HG03460 (cell line): ENCODE data around the gene PKLR.
"Not testable (repeated sequence)": the region's sequence is repeated elsewhere in the genome, so short reads cannot be mapped to it uniquely, and the experiment has no call there.

Experiments used
- ATAC-seq: cut with Tn5 transposase; IDR thresholded peaks from one replicate; pipeline ENCODE4 v1.9.1; 2021; ENCODE audit not compliant: unreplicated experiment

Gene PKLR

GRCh38 chr1:155256058-155256852 lies 45.0 kb downstream of the PKLR start:
- ATAC-seq, result no peak

GRCh38 chr1:155255243-155256007 lies 45.8 kb downstream of the PKLR start, which contains the start of gene ENTREP3:
ENTREP3 (minus strand) TSS chr1:155255483; CDS start chr1:155254877, 606 bp downstream.
- ATAC-seq, result peak; percentile 45

- no peak for ATAC-seq
Measured at GRCh38 chr1:155254714-155255242, 46.5 kb downstream of the PKLR start.

- no peak for ATAC-seq
Measured at GRCh38 chr1:155254228-155254713, 47.0 kb downstream of the PKLR start.

GRCh38 chr1:155253797-155254196 lies 47.4 kb downstream of the PKLR start:
- no peak for ATAC-seq

GRCh38 chr1:155253208-155253607 lies 48.0 kb downstream of the PKLR start:
- no peak for ATAC-seq

- no peak for ATAC-seq
Measured at GRCh38 chr1:155251566-155251965, 49.7 kb downstream of the PKLR start.

GRCh38 chr1:155250633-155251449 lies 50.4 kb downstream of the PKLR start:
- peak; percentile 77 for ATAC-seq

GRCh38 chr1:155250246-155250632 lies 51.0 kb downstream of the PKLR start:
- ATAC-seq, result peak; percentile 21

- ATAC-seq, result no peak
Measured at GRCh38 chr1:155247667-155248553, 53.3 kb downstream of the PKLR start.

- ATAC-seq, result not testable (repeated sequence)
Measured at GRCh38 chr1:155246796-155247195, 54.4 kb downstream of the PKLR start.

GRCh38 chr1:155245163-155245524 lies 56.1 kb downstream of the PKLR start:
- peak; percentile 9 for ATAC-seq

GRCh38 chr1:155244368-155245162 lies 56.7 kb downstream of the PKLR start:
- ATAC-seq, result peak; percentile 89

GRCh38 chr1:155242805-155243358 lies 58.4 kb downstream of the PKLR start:
- ATAC-seq, result no peak

GRCh38 chr1:155241841-155242264 lies 59.4 kb downstream of the PKLR start:
- no peak for ATAC-seq

GRCh38 chr1:155241069-155241679 lies 60.1 kb downstream of the PKLR start:
- ATAC-seq, result no peak
